ENCODE data around the gene SMCO1.

DNA sequence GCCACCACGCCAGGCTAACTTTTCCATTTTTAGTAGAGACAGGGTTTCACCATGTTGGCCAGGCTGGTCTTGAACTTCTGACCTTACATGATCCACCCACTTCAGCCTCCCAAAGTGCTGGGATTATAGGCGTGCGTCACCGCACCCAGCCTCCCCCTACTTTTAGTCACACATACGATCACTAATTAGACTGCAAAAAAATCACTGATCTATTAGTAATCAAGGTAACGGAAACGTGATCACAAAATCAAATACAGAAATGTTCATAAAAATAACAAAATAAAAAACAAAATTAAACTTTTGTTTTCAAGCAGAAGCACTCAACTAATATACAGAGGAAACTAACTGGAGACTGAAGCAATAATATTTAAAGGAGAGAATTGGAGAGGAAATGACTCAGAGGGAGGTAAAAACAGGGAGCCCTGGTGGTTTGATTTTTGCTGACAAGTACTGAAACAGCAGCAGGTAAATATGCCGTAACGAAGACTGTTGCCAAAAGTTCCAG lies 48.6 kb upstream of the SMCO1 start:
- TF ChIP-seq, protein P1, sequence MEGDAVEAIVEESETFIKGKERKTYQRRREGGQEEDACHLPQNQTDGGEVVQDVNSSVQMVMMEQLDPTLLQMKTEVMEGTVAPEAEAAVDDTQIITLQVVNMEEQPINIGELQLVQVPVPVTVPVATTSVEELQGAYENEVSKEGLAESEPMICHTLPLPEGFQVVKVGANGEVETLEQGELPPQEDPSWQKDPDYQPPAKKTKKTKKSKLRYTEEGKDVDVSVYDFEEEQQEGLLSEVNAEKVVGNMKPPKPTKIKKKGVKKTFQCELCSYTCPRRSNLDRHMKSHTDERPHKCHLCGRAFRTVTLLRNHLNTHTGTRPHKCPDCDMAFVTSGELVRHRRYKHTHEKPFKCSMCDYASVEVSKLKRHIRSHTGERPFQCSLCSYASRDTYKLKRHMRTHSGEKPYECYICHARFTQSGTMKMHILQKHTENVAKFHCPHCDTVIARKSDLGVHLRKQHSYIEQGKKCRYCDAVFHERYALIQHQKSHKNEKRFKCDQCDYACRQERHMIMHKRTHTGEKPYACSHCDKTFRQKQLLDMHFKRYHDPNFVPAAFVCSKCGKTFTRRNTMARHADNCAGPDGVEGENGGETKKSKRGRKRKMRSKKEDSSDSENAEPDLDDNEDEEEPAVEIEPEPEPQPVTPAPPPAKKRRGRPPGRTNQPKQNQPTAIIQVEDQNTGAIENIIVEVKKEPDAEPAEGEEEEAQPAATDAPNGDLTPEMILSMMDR (IDR thresholded peaks at IDR 0.05) = no peak
- no peak for TF ChIP-seq POLR2A (IDR thresholded peaks at IDR 0.05)
